Memory B cell (primary cell): ENCODE measurements around the gene CASZ1.

Experiments used
- ATAC-seq: fragments of 150-1000 bp; cut with Tn5 transposase; 2 replicates; pipeline ENCODE4 v1.10.0; 2021; ENCODE audit warnings: low read depth, mild to moderate bottlenecking, moderate library complexity
- DNase-seq, 2 donors: peaks; one replicate each; pipeline ENCODE4 v3.0.0; 2022; ENCODE audit warnings: low spot score in 2 of 2
- H3K27ac Mint-ChIP-seq: one replicate; pipeline ENCODE4 v1.8.0; 2022; ENCODE audit warnings: mild to moderate bottlenecking, moderate library complexity, mixed read lengths
- H3K27me3 Mint-ChIP-seq: one replicate; pipeline ENCODE4 v1.8.0; 2022; ENCODE audit warnings: mixed read lengths
- H3K36me3 Mint-ChIP-seq: one replicate; pipeline ENCODE4 v1.8.0; 2022; ENCODE audit warnings: mild to moderate bottlenecking, mixed read lengths
- H3K4me1 Mint-ChIP-seq: one replicate; pipeline ENCODE4 v1.8.0; 2022; ENCODE audit warnings: mixed read lengths
- H3K4me3 Mint-ChIP-seq: one replicate; pipeline ENCODE4 v1.8.0; 2022; ENCODE audit warnings: mild to moderate bottlenecking, moderate library complexity, mixed read lengths
- H3K9me3 Mint-ChIP-seq: one replicate; pipeline ENCODE4 v1.8.0; 2022; ENCODE audit warnings: mixed read lengths

The CASZ1 gene

DNA sequence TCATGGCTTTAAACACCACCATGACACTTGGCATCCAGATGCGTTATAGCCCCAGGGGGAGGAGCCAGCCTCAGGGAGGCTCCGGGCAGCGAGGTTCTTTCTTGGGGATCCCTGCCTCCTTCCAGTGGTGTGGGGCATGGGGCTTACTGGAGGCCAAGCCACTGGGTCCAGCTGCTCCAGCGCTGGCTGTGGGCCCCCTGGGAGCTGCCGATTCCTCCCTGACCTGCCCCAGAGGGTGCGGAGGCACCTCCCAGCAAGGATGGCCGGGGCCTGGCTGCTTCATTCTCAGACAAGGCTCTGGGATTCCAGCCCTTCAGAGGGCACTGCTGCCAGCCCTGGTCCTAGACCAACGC lies 162.4 kb downstream of the CASZ1 start:
- H3K9me3 Mint-ChIP-seq, result no peaks in the 10 kb centered on the region
- peaks cover 9% of the 10 kb centered on the region for H3K36me3 Mint-ChIP-seq
- no peak for DNase-seq
- H3K4me3 Mint-ChIP-seq, result no peak overlapping the region
- no peak overlapping the region for H3K27ac Mint-ChIP-seq
- H3K27me3 Mint-ChIP-seq, result no peaks in the 10 kb centered on the region
- H3K4me1 Mint-ChIP-seq, result no peaks in the 10 kb centered on the region
- ATAC-seq, result no peak

DNA sequence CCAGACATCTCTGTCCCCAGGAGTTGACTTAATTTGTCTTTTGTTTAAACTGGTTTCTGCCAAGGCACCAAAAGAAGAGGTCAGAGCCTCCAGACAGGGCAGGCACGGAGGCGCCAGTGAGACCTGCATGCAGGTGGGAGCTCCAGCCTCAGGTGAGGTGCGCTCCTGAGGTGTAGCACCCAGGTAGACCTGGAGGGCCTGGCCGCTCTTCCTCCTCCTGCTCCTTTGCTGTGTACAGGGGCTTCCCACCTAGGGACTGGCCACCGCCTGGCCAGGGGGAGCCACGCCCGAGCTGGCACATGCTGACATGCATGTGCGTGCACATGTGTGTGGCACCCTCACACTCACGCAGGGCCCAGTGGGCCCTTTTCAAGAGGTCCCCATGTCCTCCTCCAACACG lies 163.0 kb downstream of the CASZ1 start:
- ATAC-seq (no peak), DNase-seq (no peak)
- Mint-ChIP-seq H3K27me3 (no peaks in the 10 kb centered on the region), H3K36me3 (peaks cover 10% of the 10 kb centered on the region), H3K4me1 (no peaks in the 10 kb centered on the region), H3K4me3 (no peak overlapping the region), H3K9me3 (no peaks in the 10 kb centered on the region), H3K27ac (no peak overlapping the region)

DNA sequence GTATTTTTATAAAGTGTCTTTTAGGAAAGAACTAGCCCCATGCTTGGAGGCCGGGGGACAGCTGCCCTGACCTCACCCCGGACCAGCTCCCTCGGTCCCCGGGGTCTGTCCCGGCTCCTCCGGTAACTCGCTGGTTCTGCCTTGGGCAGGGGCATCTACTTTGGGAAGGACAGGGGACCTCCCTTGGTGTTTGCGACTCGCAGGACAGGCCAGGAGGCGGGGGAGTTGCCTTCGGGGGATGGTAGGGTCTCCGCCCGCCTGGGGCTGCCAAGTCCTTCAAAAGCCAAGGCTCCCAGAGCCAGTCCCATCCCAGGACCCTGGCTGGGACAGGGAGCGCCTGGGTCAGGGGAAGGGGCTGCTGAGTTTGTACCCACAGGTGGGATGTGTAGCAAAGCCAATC lies 163.8 kb downstream of the CASZ1 start:
- Mint-ChIP-seq H3K27ac (no peak overlapping the region), H3K27me3 (no peaks in the 10 kb centered on the region), H3K36me3 (peaks cover 11% of the 10 kb centered on the region), H3K4me1 (no peaks in the 10 kb centered on the region), H3K4me3 (no peak overlapping the region), H3K9me3 (no peaks in the 10 kb centered on the region)
- DNase-seq (no peak), ATAC-seq (no peak)

DNA sequence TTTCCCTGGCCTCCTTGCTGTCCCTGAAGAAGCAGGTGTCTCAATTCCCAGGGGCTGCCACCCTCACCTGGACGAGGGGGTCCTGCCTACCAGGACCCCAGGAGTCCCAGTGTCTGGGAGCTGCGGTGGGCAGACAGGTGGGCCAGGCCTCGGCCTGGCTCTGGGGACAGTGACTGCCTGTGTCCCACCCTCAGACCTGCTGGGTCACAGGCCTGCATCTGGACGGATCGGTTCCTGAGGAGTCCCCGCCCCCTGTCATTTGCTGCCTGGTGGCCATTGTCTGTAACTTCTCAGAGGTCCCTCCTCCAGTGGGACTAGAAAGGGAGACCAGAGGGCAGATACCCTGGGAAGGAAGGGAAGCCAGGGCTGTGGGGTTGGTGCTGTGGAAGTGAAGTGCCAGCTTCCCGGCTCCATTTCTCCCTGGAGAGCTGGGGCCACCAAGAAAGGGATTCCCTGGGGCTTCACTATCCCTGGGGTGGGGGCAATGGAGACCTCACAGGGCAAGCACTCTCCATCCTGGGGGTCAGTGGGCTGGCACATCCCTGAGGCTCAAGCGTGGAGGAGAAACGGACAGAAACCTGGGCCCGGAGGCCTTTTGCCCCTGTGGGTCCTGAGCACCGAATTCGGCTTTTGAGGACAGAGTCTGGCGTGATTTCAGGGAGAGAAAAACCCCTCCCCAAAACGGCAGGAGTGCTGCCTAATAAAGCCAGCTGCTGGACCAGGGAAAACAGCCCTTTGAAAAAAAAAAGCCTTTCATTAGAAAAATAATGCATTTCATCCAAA lies 164.4 kb downstream of the CASZ1 start:
- Mint-ChIP-seq H3K27ac (no peak overlapping the region), H3K36me3 (peaks cover 9% of the 10 kb centered on the region), H3K9me3 (no peaks in the 10 kb centered on the region), H3K27me3 (no peaks in the 10 kb centered on the region), H3K4me3 (no peak overlapping the region), H3K4me1 (no peaks in the 10 kb centered on the region)
- ATAC-seq (no peak), DNase-seq (no peak)

DNA sequence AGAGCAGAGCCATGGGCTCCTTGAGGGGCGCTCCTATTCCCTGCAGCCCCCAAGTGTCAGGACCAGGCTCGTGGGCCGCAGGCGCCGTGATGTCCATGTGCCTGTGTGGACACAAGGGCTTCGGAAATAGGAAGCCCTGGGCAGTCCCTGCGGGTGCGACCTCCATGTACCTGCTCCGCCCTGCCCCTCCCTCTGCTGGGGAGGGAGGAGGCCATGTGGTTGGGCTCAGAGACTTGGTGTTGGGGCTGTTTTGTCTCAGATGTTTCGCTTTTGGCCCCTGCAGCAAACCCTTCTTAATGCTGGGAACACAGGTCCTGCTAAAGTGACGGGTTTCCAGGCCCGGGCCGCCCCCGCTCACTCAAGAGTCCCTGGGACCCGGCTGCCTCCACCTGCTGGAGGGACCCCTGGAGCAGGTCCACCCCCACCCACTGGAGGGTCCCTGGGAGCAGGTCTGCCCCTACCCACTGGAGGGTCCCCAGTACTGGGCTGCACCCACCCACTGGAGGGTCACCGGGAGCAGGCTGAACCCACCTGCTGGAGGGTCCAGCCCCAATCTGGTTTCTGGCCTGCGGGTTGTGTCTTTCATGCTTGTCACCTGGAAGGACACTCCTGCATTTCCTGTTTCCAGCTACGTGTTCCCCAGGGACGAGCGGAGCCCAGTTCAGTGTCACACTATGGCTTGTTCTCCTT lies 165.2 kb downstream of the CASZ1 start:
- no peak overlapping the region for H3K27ac Mint-ChIP-seq
- H3K4me1 Mint-ChIP-seq, result no peaks in the 10 kb centered on the region
- H3K4me3 Mint-ChIP-seq, result no peak overlapping the region
- no peaks in the 10 kb centered on the region for H3K27me3 Mint-ChIP-seq
- no peak for ATAC-seq
- H3K9me3 Mint-ChIP-seq, result no peaks in the 10 kb centered on the region
- no peak for DNase-seq
- peaks cover 11% of the 10 kb centered on the region for H3K36me3 Mint-ChIP-seq

DNA sequence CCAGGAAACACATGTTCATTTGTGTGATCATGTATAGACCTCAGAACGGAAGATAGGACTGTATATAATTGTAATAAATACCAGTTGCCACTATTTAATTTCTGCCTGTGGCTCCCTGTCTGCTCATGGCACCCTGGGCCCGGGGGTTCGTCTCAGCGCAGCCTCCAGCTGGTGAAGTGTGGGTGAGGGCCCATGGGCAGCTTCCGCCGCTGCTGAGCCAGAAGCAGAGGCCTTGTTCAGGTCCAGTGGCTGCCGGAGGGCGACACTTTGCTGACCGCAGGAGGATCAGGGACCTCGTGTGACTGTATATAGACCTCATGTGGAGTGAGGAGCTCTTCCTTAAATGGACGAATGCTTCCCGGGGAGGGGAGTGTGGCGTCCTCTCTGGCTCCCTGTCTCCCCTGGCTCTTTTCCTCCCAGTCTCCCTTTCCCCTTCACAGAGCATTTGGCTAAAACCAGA lies 165.8 kb downstream of the CASZ1 start:
- Mint-ChIP-seq H3K4me3 (no peak overlapping the region), H3K27me3 (no peaks in the 10 kb centered on the region), H3K4me1 (no peaks in the 10 kb centered on the region), H3K36me3 (peaks cover 11% of the 10 kb centered on the region), H3K27ac (no peak overlapping the region), H3K9me3 (no peaks in the 10 kb centered on the region)
- ATAC-seq (no peak), DNase-seq (no peak)

DNA sequence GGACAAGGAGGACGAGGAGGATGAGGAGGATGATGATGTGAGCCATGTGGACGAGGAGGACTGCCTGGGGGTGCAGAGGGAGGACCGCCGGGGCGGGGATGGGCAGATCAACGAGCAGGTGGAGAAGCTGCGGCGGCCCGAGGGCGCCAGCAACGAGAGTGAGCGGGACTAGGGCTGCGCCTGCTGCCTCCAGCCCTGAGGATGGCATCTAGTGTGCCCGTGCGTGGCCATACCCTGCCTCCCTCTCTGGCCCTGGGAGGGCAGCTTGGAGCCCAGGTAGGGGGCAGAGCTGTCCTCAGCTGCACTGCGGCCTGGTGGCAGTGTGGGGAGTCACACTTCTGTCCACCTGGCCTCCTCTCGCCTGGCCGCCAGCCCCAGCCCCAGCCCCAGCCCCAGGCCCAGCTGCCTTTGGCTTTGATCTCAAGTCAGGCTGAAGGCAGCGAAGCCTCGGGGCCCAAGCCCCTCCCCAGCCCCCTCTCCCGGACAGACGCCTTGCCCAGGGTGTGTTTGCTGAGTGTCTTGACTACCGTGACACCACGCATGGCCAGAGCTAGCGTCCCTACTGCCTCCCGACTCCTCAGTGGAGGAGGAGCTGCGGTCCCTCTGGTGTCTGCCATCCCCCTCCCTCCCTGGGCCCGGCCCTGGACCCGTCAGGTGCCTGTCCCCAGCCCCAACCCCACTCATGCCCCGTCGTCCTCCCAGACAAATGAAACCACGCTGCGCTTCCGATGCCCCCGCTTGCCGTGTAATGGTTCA lies 166.5 kb downstream of the CASZ1 start:
- H3K27me3 Mint-ChIP-seq, result no peaks in the 10 kb centered on the region
- no peak for DNase-seq
- no peak overlapping the region for H3K4me3 Mint-ChIP-seq
- no peaks in the 10 kb centered on the region for H3K9me3 Mint-ChIP-seq
- no peaks in the 10 kb centered on the region for H3K4me1 Mint-ChIP-seq
- peaks cover 11% of the 10 kb centered on the region for H3K36me3 Mint-ChIP-seq
- no peak overlapping the region for H3K27ac Mint-ChIP-seq
- no peak for ATAC-seq

DNA sequence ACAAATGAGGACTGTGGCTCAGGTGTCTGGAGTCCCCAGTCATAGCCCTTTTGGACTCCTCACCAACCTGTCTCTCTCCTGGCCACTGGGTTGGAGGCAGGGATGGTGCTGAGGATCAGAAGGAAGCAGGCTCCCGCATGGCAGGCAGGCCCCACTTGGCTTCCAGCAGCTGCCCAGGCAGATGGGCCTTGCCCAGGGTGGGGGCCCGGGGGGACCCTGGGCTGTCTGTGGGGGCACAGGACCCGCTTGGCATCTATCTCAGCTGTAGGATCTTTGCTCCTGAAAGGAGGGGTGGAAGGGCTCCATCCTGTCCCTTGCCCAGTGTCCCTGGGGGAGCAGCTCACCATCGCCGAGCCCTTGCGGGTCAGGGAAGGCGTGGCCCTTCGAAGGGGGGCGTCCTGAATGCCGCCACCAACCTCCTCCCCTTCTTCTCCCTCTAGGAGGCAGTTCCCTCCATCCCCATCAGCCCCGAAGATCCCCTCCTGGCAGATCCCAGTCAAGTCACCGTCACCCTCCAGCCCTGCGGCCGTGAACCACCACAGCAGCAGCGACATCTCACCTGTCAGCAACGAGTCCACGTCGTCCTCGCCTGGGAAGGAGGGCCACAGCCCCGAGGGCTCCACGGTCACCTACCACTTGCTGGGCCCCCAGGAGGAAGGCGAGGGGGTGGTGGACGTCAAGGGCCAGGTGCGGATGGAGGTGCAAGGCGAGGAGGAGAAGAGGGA lies 167.2 kb downstream of the CASZ1 start:
- Mint-ChIP-seq H3K4me3 (no peak overlapping the region), H3K27ac (no peak overlapping the region), H3K9me3 (no peaks in the 10 kb centered on the region), H3K36me3 (peaks cover 11% of the 10 kb centered on the region), H3K27me3 (no peaks in the 10 kb centered on the region), H3K4me1 (no peaks in the 10 kb centered on the region)
- ATAC-seq (no peak), DNase-seq (no peak)

DNA sequence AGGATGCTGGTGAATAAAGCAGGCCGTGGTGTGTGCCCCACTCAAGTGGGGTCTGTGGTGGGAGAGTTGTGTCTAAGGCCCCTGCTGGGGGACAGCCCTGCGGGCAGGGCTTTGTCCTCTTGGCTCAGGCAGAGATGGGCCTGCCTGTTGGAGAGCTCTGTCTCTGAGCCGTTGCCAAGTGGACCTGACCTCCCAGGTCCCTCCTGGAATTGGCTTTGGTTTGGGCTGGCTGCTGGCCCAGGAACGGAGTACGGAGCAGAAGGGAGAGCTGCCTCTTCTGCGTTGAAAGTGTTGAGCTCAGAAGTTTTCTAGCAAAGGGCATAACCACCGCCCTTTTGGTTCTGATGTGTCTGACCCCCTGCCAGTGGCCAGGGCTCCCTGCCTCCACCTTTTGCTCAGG lies 167.8 kb downstream of the CASZ1 start:
- Mint-ChIP-seq H3K4me1 (no peaks in the 10 kb centered on the region), H3K9me3 (no peaks in the 10 kb centered on the region), H3K27ac (no peak overlapping the region), H3K27me3 (no peaks in the 10 kb centered on the region), H3K36me3 (peaks cover 15% of the 10 kb centered on the region), H3K4me3 (no peak overlapping the region)
- ATAC-seq (no peak), DNase-seq (no peak)

DNA sequence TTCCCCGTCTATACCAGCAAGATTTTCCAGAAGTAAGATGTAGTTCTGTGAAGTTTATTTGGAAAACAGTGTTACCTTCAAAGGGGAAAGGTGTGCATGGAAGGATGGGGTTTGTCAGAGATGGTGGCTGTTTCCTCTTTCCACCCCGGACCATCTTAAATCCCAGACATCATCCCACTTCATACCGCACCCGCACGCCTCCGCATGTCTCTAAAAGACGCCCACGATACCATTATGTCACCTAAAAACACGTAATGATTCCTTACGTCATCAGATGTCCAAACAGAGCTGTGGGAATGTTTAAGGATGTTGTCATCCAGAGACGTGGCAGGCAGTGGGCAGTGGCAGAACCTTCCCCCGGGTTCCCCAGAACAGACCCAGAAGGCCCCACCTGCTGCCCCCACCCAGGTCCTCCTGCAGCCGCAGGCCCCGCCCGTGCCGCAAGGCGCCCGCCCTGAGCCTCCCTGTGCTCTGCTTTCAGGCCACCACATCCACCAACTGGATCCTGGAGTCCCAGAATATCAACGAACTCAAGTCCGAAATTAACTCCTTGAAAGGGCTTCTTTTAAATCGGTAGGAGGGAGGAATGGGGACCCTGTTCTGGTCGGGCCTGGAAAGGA lies 169.5 kb downstream of the CASZ1 start:
- Mint-ChIP-seq H3K4me1 (no peaks in the 10 kb centered on the region), H3K27ac (no peak overlapping the region), H3K36me3 (peaks cover 18% of the 10 kb centered on the region), H3K9me3 (no peaks in the 10 kb centered on the region), H3K4me3 (no peak overlapping the region), H3K27me3 (no peaks in the 10 kb centered on the region)
- ATAC-seq (no peak), DNase-seq (no peak)

DNA sequence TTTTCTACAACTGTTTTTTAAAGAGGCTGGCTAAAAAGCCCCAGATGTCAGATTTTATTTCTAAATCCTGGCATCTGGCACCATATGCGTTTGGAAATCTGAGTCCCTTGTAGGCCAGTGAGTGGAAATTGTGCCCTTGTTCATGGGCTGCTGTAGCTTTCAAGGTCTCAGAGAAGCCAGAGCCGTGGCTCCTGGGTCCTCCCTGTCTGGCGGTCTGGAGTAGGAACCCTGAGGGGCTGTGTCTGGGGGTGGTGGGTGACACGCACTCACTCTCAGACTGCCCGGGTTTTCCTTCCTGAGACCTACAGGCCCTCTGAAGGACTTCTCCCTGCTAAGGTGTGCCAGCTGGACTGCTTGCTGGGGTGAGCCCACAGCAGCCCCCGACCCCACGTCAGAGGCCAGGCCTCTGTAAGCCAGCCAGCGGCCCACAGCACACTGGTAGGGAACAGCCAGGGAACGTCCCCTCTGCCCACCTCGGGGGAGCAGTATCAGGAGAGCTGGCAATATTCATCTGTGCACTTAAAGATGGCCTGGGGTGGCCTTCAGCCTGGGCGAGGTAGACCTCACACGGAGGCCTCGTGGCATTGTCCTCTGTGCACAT lies 170.2 kb downstream of the CASZ1 start:
- Mint-ChIP-seq H3K27me3 (no peaks in the 10 kb centered on the region), H3K27ac (no peak overlapping the region), H3K36me3 (peaks cover 18% of the 10 kb centered on the region), H3K9me3 (no peaks in the 10 kb centered on the region), H3K4me3 (no peak overlapping the region), H3K4me1 (no peaks in the 10 kb centered on the region)
- DNase-seq (no peak), ATAC-seq (no peak)

DNA sequence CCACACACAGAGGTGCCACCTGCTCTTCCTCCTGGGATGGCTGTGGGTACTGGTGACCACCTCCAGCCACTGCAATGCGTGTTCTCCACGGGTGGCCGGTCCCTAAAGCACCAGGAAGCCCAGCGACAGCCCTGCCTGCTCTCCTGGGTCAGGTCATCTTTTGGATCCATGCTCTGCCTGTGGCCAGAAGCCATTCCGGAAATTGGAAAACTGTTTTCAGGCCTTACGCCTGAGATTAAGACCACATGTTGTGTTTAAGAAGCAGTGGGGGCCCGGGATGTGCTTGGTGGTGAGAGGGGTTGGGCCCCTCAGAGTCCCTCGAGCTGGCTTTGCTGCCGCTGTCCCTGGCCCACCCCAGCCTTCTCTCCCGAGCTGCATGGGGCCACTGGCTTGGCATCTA lies 170.9 kb downstream of the CASZ1 start:
- Mint-ChIP-seq H3K36me3 (peaks cover 17% of the 10 kb centered on the region), H3K4me3 (no peak overlapping the region), H3K27me3 (no peaks in the 10 kb centered on the region), H3K9me3 (no peaks in the 10 kb centered on the region), H3K27ac (no peak overlapping the region), H3K4me1 (no peaks in the 10 kb centered on the region)
- DNase-seq, result no peak
- ATAC-seq, result no peak

DNA sequence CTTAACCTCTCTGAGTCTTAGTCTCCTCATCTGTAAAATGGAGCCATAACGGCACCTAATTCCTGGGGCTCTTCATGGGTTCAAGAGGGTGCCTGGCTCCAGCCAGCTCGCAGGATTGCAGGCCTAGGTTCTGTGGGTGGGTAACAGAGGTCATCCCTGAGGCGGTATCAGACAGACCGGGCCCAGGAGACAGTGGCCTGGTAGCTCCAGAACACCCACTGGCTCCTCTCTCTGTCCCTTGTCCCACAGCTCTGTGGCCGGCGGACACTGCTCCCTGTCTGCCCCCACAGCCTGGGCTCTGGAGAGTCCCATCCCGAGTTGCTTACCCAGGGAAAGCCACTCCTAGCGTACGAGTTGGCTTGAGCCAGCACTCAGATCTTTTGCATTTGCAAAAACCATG lies 171.4 kb downstream of the CASZ1 start:
- Mint-ChIP-seq H3K4me3 (no peak overlapping the region), H3K9me3 (no peaks in the 10 kb centered on the region), H3K4me1 (no peaks in the 10 kb centered on the region), H3K36me3 (peaks cover 15% of the 10 kb centered on the region), H3K27ac (no peak overlapping the region), H3K27me3 (no peaks in the 10 kb centered on the region)
- DNase-seq (no peak), ATAC-seq (no peak)
